Bronchial epithelial cell (primary cell): Measurements from ENCODE around the gene MSGN1. TPM values are rescaled to one million over a fixed set of nuclear protein-coding genes. Genes with fewer than 3 reads are reported as not detected.

Experiments
- DNase-seq: peaks from one replicate; pipeline ENCODE4 v3.0.0-alpha.2; 2010; ENCODE audit warnings: low read depth
- FAIRE-seq: peaks from 2 replicates; lab custom pipeline; 2011; peaks lifted over from hg19 to GRCh38; lab: Jason Lieb, UNC
- H3K27me3 ChIP-seq: 2 replicates; pipeline ENCODE4 v1.5.1; 2011; ENCODE audit warnings: low read length; ENCODE audit not compliant: control insufficient read depth, insufficient read depth
- H3K36me3 ChIP-seq: 2 replicates; pipeline ENCODE4 v1.5.1; 2011; ENCODE audit warnings: low read length; ENCODE audit not compliant: control insufficient read depth, insufficient read depth
- H3K4me3 ChIP-seq: 2 replicates; pipeline ENCODE4 v1.5.1; 2011; ENCODE audit warnings: mild to moderate bottlenecking, low read depth, low read length, control low read depth
- CTCF ChIP-seq: IDR thresholded peaks from 2 replicates; pipeline ENCODE4 v1.5.1; 2011; ENCODE audit warnings: mild to moderate bottlenecking, moderate library complexity, low read length, control low read depth, inconsistent platforms; ENCODE audit not compliant: insufficient read depth, severe bottlenecking
- total RNA-seq: library from RNA; depleted of rRNA; stranded (reverse); fragments of >200 nt; gene quantifications from 2 replicates; pipeline ENCODE4 v1.2.1, GENCODE V29; 2014

MSGN1 gene
- total RNA-seq, 1 donor from 2014 or later, result not detected

- no peak for DNase-seq
- peaks cover 1% of the 10 kb centered on the region for H3K27me3 ChIP-seq
- no peaks in the 10 kb centered on the region for H3K36me3 ChIP-seq
- no peak overlapping the region for H3K4me3 ChIP-seq
- FAIRE-seq, result no peak
- TF ChIP-seq CTCF, result no peak
Observed at GRCh38 chr2:17827316-17827715, 11.1 kb downstream of the MSGN1 start.

GRCh38 chr2:17827785-17828184 is 11.5 kb downstream of the MSGN1 start:
- FAIRE-seq, result no peak
- no peak for TF ChIP-seq CTCF
- H3K27me3 ChIP-seq, result peaks cover 1% of the 10 kb centered on the region
- no peak for DNase-seq
- H3K36me3 ChIP-seq, result no peaks in the 10 kb centered on the region
- H3K4me3 ChIP-seq, result no peak overlapping the region

- Histone ChIP-seq H3K4me3 (peak overlapping the region; percentile 10), H3K27me3 (peaks cover 1% of the 10 kb centered on the region), H3K36me3 (no peaks in the 10 kb centered on the region)
- peak; percentile 78 for DNase-seq
- FAIRE-seq, result no peak
- TF ChIP-seq CTCF, result peak; percentile 93
Observed at GRCh38 chr2:17830053-17831034, 14.1 kb downstream of the MSGN1 start.

GRCh38 chr2:17835516-17835915 is 19.3 kb downstream of the MSGN1 start:
- no peak for TF ChIP-seq CTCF
- no peaks in the 10 kb centered on the region for H3K36me3 ChIP-seq
- H3K27me3 ChIP-seq, result no peaks in the 10 kb centered on the region
- FAIRE-seq (no peak), DNase-seq (no peak)
- no peak overlapping the region for H3K4me3 ChIP-seq

- H3K36me3 ChIP-seq, result no peaks in the 10 kb centered on the region
- TF ChIP-seq CTCF, result no peak
- DNase-seq (no peak), FAIRE-seq (no peak)
- no peaks in the 10 kb centered on the region for H3K27me3 ChIP-seq
- no peak overlapping the region for H3K4me3 ChIP-seq
Observed at GRCh38 chr2:17839959-17840358, 23.7 kb downstream of the MSGN1 start.

GRCh38 chr2:17843457-17843856 is 27.2 kb downstream of the MSGN1 start:
- DNase-seq (no peak), FAIRE-seq (no peak)
- no peaks in the 10 kb centered on the region for H3K36me3 ChIP-seq
- H3K27me3 ChIP-seq, result no peaks in the 10 kb centered on the region
- H3K4me3 ChIP-seq, result no peak overlapping the region
- TF ChIP-seq CTCF, result no peak
